Smooth muscle cell (in vitro differentiated cells): ENCODE results near the gene TMEM243. TPM values are rescaled to one million over a fixed set of nuclear protein-coding genes. Genes with fewer than 3 reads are reported as not detected.

Experiments
- DNase-seq: peaks from one replicate; lab custom pipeline; 2025; ENCODE audit not compliant: unreplicated experiment; lab: John Stamatoyannopoulos, UW
- H2AFZ ChIP-seq: fragments of 200-600 bp; sonication (generic); 2 replicates; pipeline ENCODE4 v1.6.0; 2016; ENCODE audit warnings: antibody characterized with exemption, low read depth, mild to moderate bottlenecking
- H3F3A ChIP-seq: fragments of 200-600 bp; sonication (generic); 2 replicates; pipeline ENCODE4 v1.6.0; 2017; ENCODE audit warnings: antibody characterized with exemption, low read depth
- H3K27ac ChIP-seq: fragments of 200-600 bp; sonication (generic); 2 replicates; pipeline ENCODE4 v1.5.1; 2016; ENCODE audit warnings: low read depth, mild to moderate bottlenecking
- H3K27me3 ChIP-seq: fragments of 200-600 bp; sonication (generic); 2 replicates; pipeline ENCODE4 v1.6.1; 2016; ENCODE audit warnings: low read depth, mild to moderate bottlenecking
- H3K36me3 ChIP-seq: fragments of 200-600 bp; sonication (generic); 2 replicates; pipeline ENCODE4 v1.5.1; 2016; ENCODE audit warnings: low read depth
- H3K4me1 ChIP-seq: fragments of 200-600 bp; sonication (generic); 2 replicates; pipeline ENCODE4 v1.5.1; 2016; ENCODE audit warnings: low read depth
- H3K4me2 ChIP-seq: fragments of 200-600 bp; sonication (generic); 2 replicates; pipeline ENCODE4 v1.6.0; 2016; ENCODE audit warnings: mild to moderate bottlenecking
- H3K4me3 ChIP-seq: fragments of 200-600 bp; sonication (generic); 2 replicates; pipeline ENCODE4 v1.5.1; 2016; ENCODE audit warnings: mild to moderate bottlenecking
- H3K79me2 ChIP-seq: fragments of 200-600 bp; sonication (generic); 2 replicates; pipeline ENCODE4 v1.6.0; 2016; ENCODE audit warnings: low read depth, mild to moderate bottlenecking
- H3K9ac ChIP-seq: fragments of 200-600 bp; sonication (generic); 2 replicates; pipeline ENCODE4 v1.6.0; 2016; ENCODE audit warnings: low read depth
- H3K9me3 ChIP-seq: fragments of 200-600 bp; sonication (generic); replicated peaks from 2 replicates; pipeline ENCODE4 v1.5.1; 2016; ENCODE audit warnings: low read depth
- H4K20me1 ChIP-seq: fragments of 200-600 bp; sonication (generic); 2 replicates; pipeline ENCODE4 v1.6.0; 2016; ENCODE audit warnings: low read depth
- WGBS: methylation state at CpG from one replicate; pipeline ENCODE4 v1.1.7; 2016; ENCODE audit warnings: low lambda C conversion rate; 5-methylcytosine and 5-hydroxymethylcytosine counted together
- polyA plus RNA-seq: library from polyadenylated mRNA; unstranded; fragments of >200 nt; fragmentation: Nextera tagmentation; extraction: Ambion mirVana; gene quantifications from 2 replicates; pipeline ENCODE4 v1.2.1, GENCODE V29; 2016
- total RNA-seq: library from RNA; depleted of rRNA; stranded (reverse); fragments of >200 nt; gene quantifications from 2 replicates; pipeline ENCODE4 v1.2.3, GENCODE V29; 2014
- TF ChIP-seq, protein P1 (sequence below): fragments of 200-600 bp; sonication (generic); IDR thresholded peaks from 2 replicates; pipeline ENCODE4 v1.5.1; 2017; ENCODE audit warnings: borderline replicate concordance, mild to moderate bottlenecking, antibody characterized with exemption; ENCODE audit not compliant: insufficient read depth, poor library complexity, severe bottlenecking

The TMEM243 gene
- total and polyA plus RNA-seq, 2 experiments from 2014 or later = 32.7 to 43.7 TPM

DNA sequence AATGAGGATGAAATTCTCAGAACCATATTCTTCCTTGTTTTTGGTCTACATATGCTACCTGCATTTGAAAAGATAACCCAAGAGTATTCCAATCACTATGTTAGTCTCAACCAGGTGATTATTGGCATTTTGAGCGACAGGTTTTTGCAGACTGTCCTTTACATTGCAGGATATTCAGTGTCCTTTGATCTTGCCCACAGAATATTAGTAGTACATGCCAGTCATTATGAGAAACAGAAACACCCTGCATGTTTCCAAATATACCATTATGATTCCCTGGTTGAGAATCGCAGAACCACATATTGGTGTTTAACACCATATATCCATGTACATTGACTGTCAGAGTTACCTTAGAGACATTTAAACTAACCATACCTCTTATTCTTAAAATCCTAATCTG lies 30.6 kb downstream of the TMEM243 start:
- 98% methylated on average over 2 of the region's 2 CpGs for WGBS
- no peaks in the 10 kb centered on the region for H3K79me2 ChIP-seq

DNA sequence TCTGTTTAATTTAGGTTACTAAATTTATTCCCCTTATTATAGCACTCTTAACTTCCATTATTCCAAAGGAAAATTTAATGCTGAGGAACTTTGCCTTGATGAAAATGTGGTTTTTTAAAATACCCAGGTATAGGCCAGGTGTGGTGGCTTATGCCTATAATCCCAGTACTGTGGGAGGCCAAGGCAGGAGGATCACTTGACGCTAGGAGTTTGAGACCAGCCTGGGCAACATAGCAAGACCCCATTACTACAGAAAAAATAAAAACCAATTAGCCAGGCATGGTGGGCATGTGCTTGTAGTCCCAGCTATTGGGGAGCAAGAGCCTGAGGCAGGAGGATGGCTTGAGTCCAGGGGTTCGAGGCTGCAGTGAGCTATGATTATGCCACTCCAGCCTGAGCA lies 32.4 kb downstream of the TMEM243 start:
- peaks cover 4% of the 10 kb centered on the region for H4K20me1 ChIP-seq
- no peak overlapping the region for H2AFZ ChIP-seq
- no peak overlapping the region for H3K27ac ChIP-seq
- no peak for DNase-seq
- no peak overlapping the region for H3K9ac ChIP-seq
- TF ChIP-seq, protein P1, sequence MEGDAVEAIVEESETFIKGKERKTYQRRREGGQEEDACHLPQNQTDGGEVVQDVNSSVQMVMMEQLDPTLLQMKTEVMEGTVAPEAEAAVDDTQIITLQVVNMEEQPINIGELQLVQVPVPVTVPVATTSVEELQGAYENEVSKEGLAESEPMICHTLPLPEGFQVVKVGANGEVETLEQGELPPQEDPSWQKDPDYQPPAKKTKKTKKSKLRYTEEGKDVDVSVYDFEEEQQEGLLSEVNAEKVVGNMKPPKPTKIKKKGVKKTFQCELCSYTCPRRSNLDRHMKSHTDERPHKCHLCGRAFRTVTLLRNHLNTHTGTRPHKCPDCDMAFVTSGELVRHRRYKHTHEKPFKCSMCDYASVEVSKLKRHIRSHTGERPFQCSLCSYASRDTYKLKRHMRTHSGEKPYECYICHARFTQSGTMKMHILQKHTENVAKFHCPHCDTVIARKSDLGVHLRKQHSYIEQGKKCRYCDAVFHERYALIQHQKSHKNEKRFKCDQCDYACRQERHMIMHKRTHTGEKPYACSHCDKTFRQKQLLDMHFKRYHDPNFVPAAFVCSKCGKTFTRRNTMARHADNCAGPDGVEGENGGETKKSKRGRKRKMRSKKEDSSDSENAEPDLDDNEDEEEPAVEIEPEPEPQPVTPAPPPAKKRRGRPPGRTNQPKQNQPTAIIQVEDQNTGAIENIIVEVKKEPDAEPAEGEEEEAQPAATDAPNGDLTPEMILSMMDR = no peak
- 94% methylated on average over 2 of the region's 2 CpGs for WGBS
- H3K4me2 ChIP-seq = no peak overlapping the region
- no peaks in the 10 kb centered on the region for H3K4me1 ChIP-seq
- no peaks in the 10 kb centered on the region for H3F3A ChIP-seq
- no peak overlapping the region for H3K4me3 ChIP-seq
- no peaks in the 10 kb centered on the region for H3K79me2 ChIP-seq
- no peaks in the 10 kb centered on the region for H3K9me3 ChIP-seq
- H3K27me3 ChIP-seq = no peaks in the 10 kb centered on the region
- H3K36me3 ChIP-seq = peaks cover 45% of the 10 kb centered on the region

More for the DNA sequence above, 30.6 kb downstream of the TMEM243 start:
- Histone ChIP-seq H3K9me3 (no peaks in the 10 kb centered on the region), H3F3A (peaks cover 9% of the 10 kb centered on the region), H3K9ac (no peak overlapping the region), H2AFZ (no peak overlapping the region), H3K4me2 (no peak overlapping the region), H3K27ac (no peak overlapping the region), H3K4me3 (no peak overlapping the region), H3K4me1 (no peaks in the 10 kb centered on the region), H4K20me1 (peaks cover 8% of the 10 kb centered on the region), H3K36me3 (peaks cover 57% of the 10 kb centered on the region), H3K27me3 (no peaks in the 10 kb centered on the region)
- TF ChIP-seq, protein P1 = no peak
- DNase-seq = no peak

DNA sequence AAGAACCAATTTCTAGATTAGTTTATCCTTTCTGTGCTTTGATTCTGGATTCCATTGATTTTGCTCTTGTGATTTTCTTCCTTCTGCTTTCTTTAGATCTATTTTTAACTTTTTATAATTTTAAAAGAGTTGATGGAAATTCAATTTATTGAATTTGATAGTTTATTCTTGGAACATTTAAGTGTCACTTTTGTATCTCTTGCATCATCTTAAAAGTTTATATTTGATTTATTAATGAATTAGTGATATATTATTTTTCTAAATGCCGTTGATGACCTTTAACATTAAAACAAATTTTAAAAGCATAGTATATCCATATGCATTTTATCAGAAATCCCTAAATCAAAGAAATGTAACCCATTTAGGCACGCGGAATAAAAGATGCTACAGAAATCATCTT lies 40.4 kb downstream of the TMEM243 start:
- WGBS = 98% methylated on average over 3 of the region's 3 CpGs
- Histone ChIP-seq H3K36me3 (peaks cover 28% of the 10 kb centered on the region), H3K79me2 (peaks cover 33% of the 10 kb centered on the region), H3K9me3 (no peaks in the 10 kb centered on the region), H3K4me1 (no peaks in the 10 kb centered on the region), H4K20me1 (peaks cover 59% of the 10 kb centered on the region), H3F3A (no peaks in the 10 kb centered on the region), H3K27me3 (no peaks in the 10 kb centered on the region), H3K27ac (no peak overlapping the region), H2AFZ (no peak overlapping the region), H3K9ac (no peak overlapping the region), H3K4me2 (no peak overlapping the region), H3K4me3 (no peak overlapping the region)
- TF ChIP-seq, protein P1 = no peak
- DNase-seq = no peak

DNA sequence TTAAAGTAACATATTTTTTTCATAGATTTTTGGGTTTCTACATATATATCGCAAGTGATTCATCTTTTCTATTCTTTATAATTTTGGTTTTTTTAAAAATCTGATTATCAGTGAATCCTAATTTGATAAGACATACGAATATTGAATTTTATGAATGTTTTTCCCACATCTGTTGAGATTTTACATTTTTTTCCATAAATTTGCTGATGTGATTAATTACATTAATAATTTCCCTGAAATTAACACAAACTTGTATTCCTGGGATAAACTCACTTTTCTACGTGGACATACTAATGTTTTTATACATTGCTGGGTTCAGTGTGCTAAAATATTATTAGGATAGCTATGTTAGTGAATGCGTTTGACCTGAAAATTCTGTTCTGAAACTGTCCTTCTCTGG lies 41.2 kb downstream of the TMEM243 start:
- Histone ChIP-seq H3K27me3 (no peaks in the 10 kb centered on the region), H3K36me3 (peaks cover 33% of the 10 kb centered on the region), H3K27ac (no peak overlapping the region), H3F3A (no peaks in the 10 kb centered on the region), H3K9me3 (no peaks in the 10 kb centered on the region), H3K9ac (no peak overlapping the region), H3K79me2 (peaks cover 41% of the 10 kb centered on the region), H2AFZ (no peak overlapping the region), H4K20me1 (peaks cover 63% of the 10 kb centered on the region), H3K4me2 (no peak overlapping the region), H3K4me1 (no peaks in the 10 kb centered on the region), H3K4me3 (no peak overlapping the region)
- TF ChIP-seq, protein P1 = no peak
- 98% methylated on average over 4 of the region's 4 CpGs for WGBS
- no peak for DNase-seq
